IMR-90 (cell line): Measurements from ENCODE around the gene MALT1. TPM values are rescaled to one million over a fixed set of nuclear protein-coding genes. Genes with fewer than 3 reads are reported as not detected.

Experiments
- ATAC-seq: fragments of 200-7000 bp; cut with Tn5 transposase; 2 replicates; pipeline ENCODE4 v1.9.1; 2020; ENCODE audit warnings: low read depth, mild to moderate bottlenecking, moderate library complexity
- BruUV-seq: library from RNA; stranded (reverse); fragments of 400-500 nt; replicated peaks from 2 replicates; lab custom pipeline; 2021; lab: Mats Ljungman, UMichigan
- CTCF ChIA-PET: fragments of 300-600 bp; formaldehyde crosslinking; extraction: SDS; loops from one replicate; lab custom pipeline; 2021; ENCODE audit warnings: antibody characterized with exemption; lab: Yijun Ruan, JAX
- POLR2A ChIA-PET: fragments of 300-600 bp; sonication (Branson Sonifier 250); formaldehyde crosslinking; loops from one replicate; lab custom pipeline; 2022; ENCODE audit warnings: antibody characterized with exemption; ENCODE audit not compliant: unreplicated experiment; lab: Charles Lee
- DNase-seq: peaks from one replicate; pipeline ENCODE4 v3.0.0; 2013
- H2AFZ ChIP-seq: replicated peaks from 2 replicates; pipeline ENCODE3; 2013; ENCODE audit warnings: low read length, mild to moderate bottlenecking; ENCODE audit not compliant: poor library complexity
- H2AK5ac ChIP-seq: 2 replicates; pipeline ENCODE4 v1.6.1; 2013; ENCODE audit warnings: low read depth, low read length, inconsistent platforms
- H2AK9ac ChIP-seq: replicated peaks from 2 replicates; pipeline ENCODE3; 2013; ENCODE audit warnings: mild to moderate bottlenecking, low read depth, low read length, moderate library complexity; ENCODE audit not compliant: poor library complexity
- H2BK120ac ChIP-seq: 2 replicates; pipeline ENCODE4 v1.6.1; 2013; ENCODE audit warnings: low read depth, low read length, inconsistent platforms
- H2BK15ac ChIP-seq: 3 replicates; pipeline ENCODE4 v1.6.1; 2013; ENCODE audit warnings: low read depth, low read length, inconsistent platforms
- H2BK20ac ChIP-seq: 2 replicates; pipeline ENCODE4 v1.6.1; 2013; ENCODE audit warnings: low read depth, mild to moderate bottlenecking, inconsistent platforms, low read length, moderate library complexity
- H2BK5ac ChIP-seq: 2 replicates; pipeline ENCODE4 v1.6.1; 2013; ENCODE audit warnings: mild to moderate bottlenecking, low read depth, low read length, inconsistent platforms; ENCODE audit not compliant: poor library complexity, severe bottlenecking
- H3K14ac ChIP-seq: replicated peaks from 2 replicates; pipeline ENCODE4 v1.6.1; 2013; ENCODE audit warnings: low read depth, low read length, inconsistent platforms
- H3K18ac ChIP-seq: 2 replicates; pipeline ENCODE4 v1.6.1; 2013; ENCODE audit warnings: low read depth, low read length, control low read depth
- H3K23ac ChIP-seq: 2 replicates; pipeline ENCODE4 v1.6.1; 2013; ENCODE audit warnings: low read depth, low read length, inconsistent platforms
- H3K27ac ChIP-seq: 2 replicates; pipeline ENCODE4 v1.5.1; 2013; ENCODE audit warnings: mild to moderate bottlenecking, control low read depth, low read length; ENCODE audit not compliant: insufficient read depth
- H3K27me3 ChIP-seq: 2 replicates; pipeline ENCODE4 v1.6.1; 2013; ENCODE audit warnings: low read length; ENCODE audit not compliant: control insufficient read depth, insufficient read depth
- H3K36me3 ChIP-seq: 2 replicates; pipeline ENCODE4 v1.6.1; 2013; ENCODE audit warnings: low read length, mixed read lengths; ENCODE audit not compliant: control insufficient read depth, insufficient read depth
- H3K4ac ChIP-seq: 2 replicates; pipeline ENCODE4 v1.6.1; 2013; ENCODE audit warnings: low read depth, low read length, inconsistent platforms
- H3K4me1 ChIP-seq: 2 replicates; pipeline ENCODE4 v1.6.1; 2013; ENCODE audit warnings: low read length, mixed read lengths; ENCODE audit not compliant: control insufficient read depth, insufficient read depth
- H3K4me2 ChIP-seq: 2 replicates; pipeline ENCODE4 v1.6.1; 2013; ENCODE audit warnings: low read depth, mild to moderate bottlenecking, control low read depth, low read length, moderate library complexity
- H3K4me3 ChIP-seq: 2 replicates; pipeline ENCODE4 v1.5.1; 2013; ENCODE audit warnings: low read depth, mild to moderate bottlenecking, control low read depth, low read length, moderate library complexity; ENCODE audit not compliant: insufficient read depth
- H3K56ac ChIP-seq: 2 replicates; pipeline ENCODE4 v1.6.1; 2013; ENCODE audit warnings: low read length, inconsistent platforms; ENCODE audit not compliant: insufficient read depth; ENCODE audit errors: extremely low read depth
- H3K79me1 ChIP-seq, 2 experiments: 2 replicates each; pipeline ENCODE4 v1.6.1; 2013; ENCODE audit warnings: low read length in 2 of 2, inconsistent platforms in 1 of 2, low read depth in 1 of 2
- H3K9ac ChIP-seq: 2 replicates; pipeline ENCODE4 v1.6.1; 2013; ENCODE audit warnings: low read depth, low read length, control low read depth
- H3K9me1 ChIP-seq: 2 replicates; pipeline ENCODE4 v1.6.1; 2013; ENCODE audit warnings: low read length, inconsistent platforms; ENCODE audit not compliant: insufficient read depth
- H3K9me3 ChIP-seq: 2 replicates; pipeline ENCODE4 v1.6.1; 2013; ENCODE audit warnings: low read length; ENCODE audit not compliant: control insufficient read depth, insufficient read depth
- H4K20me1 ChIP-seq: 2 replicates; pipeline ENCODE4 v1.6.1; 2013; ENCODE audit warnings: low read length, inconsistent platforms; ENCODE audit not compliant: insufficient read depth
- H4K5ac ChIP-seq: 2 replicates; pipeline ENCODE4 v1.6.1; 2013; ENCODE audit warnings: mild to moderate bottlenecking, low read depth, low read length, control low read depth
- H4K8ac ChIP-seq, 2 experiments: 2 replicates each; pipeline ENCODE4 v1.6.1; 2013; ENCODE audit warnings: low read depth in 2 of 2, low read length in 2 of 2, control low read depth in 1 of 2, inconsistent platforms in 1 of 2
- H4K91ac ChIP-seq: 2 replicates; pipeline ENCODE4 v1.6.1; 2013; ENCODE audit warnings: low read depth, low read length, inconsistent platforms; ENCODE audit not compliant: insufficient read depth
- BHLHE40 ChIP-seq: fragments of 150-350 bp; IDR thresholded peaks from 2 replicates; pipeline ENCODE4 v1.6.1; 2016; ENCODE audit warnings: mild to moderate bottlenecking, low read depth, low read length
- CEBPB ChIP-seq: IDR thresholded peaks from 2 replicates; pipeline ENCODE4 v1.6.1; 2012; ENCODE audit warnings: low read depth, low read length, improper control_type of control experiment
- CHD1 ChIP-seq: IDR thresholded peaks from 2 replicates; pipeline ENCODE4 v1.6.1; 2012; ENCODE audit warnings: low read depth, low read length, improper control_type of control experiment
- CTCF ChIP-seq: conservative IDR thresholded peaks from 2 replicates; pipeline ENCODE4 v1.5.1; 2012; ENCODE audit warnings: mild to moderate bottlenecking, low read depth, low read length, improper control_type of control experiment
- MAFK ChIP-seq: IDR thresholded peaks from 2 replicates; pipeline ENCODE4 v1.6.1; 2012; ENCODE audit warnings: low read depth, low read length, improper control_type of control experiment
- MAZ ChIP-seq: IDR thresholded peaks from 2 replicates; pipeline ENCODE4 v1.6.1; 2012; ENCODE audit warnings: low read depth, mild to moderate bottlenecking, low read length, improper control_type of control experiment, moderate library complexity, borderline replicate concordance
- MXI1 ChIP-seq: IDR thresholded peaks from 2 replicates; pipeline ENCODE4 v1.6.1; 2012; ENCODE audit warnings: low read depth, mild to moderate bottlenecking, low read length, moderate library complexity, borderline replicate concordance
- NFE2L2 ChIP-seq: fragments of 150-350 bp; IDR thresholded peaks from 2 replicates; pipeline ENCODE4 v1.6.1; 2016; ENCODE audit warnings: low read depth, mild to moderate bottlenecking, low read length
- POLR2A ChIP-seq: IDR thresholded peaks from 2 replicates; pipeline ENCODE4 v1.6.1; 2012; ENCODE audit warnings: mild to moderate bottlenecking, low read depth, low read length
- RAD21 ChIP-seq: IDR thresholded peaks from 2 replicates; pipeline ENCODE4 v1.6.1; 2012; ENCODE audit warnings: low read length, improper control_type of control experiment
- RFX5 ChIP-seq: IDR thresholded peaks from 2 replicates; pipeline ENCODE4 v1.8.0; 2012; ENCODE audit warnings: low read depth, mild to moderate bottlenecking, low read length, moderate library complexity
- SMC3 ChIP-seq: fragments of 150-350 bp; IDR thresholded peaks from 2 replicates; pipeline ENCODE4 v1.6.1; 2016; ENCODE audit warnings: low read depth, mild to moderate bottlenecking, antibody characterized with exemption, low read length, moderate library complexity
- USF2 ChIP-seq: fragments of 150-350 bp; IDR thresholded peaks from 2 replicates; pipeline ENCODE4 v1.6.1; 2017; ENCODE audit warnings: mild to moderate bottlenecking, antibody characterized with exemption, low read length, low read depth
- WGBS, 2 experiments: methylation state at CpG; one replicate each; pipeline versions ENCODE4 v1.1.5 to v1.1.7; 2013; ENCODE audit warnings: missing lambda C conversion rate in 2 of 2; ENCODE audit not compliant: insufficient read length in 1 of 2; ENCODE audit errors: extremely low coverage in 2 of 2; 5-methylcytosine and 5-hydroxymethylcytosine counted together
- dilution Hi-C: fragments of 300-500 bp; cut with HindIII; formaldehyde crosslinking; loops from one replicate; pipeline ENCODE4 v1.14.3; 2018; ENCODE audit warnings: low sequenced_read_pairs; ENCODE audit not compliant: unreplicated experiment
- in situ Hi-C: fragments of 300-500 bp; cut with MboI; formaldehyde crosslinking; loops from 3 replicates; pipeline ENCODE4 v1.14.3; 2019; ENCODE audit warnings: low sequenced_read_pairs, inconsistent platforms, mixed read lengths
- intact Hi-C: fragments of 100-400 bp; cut with micrococcal nuclease; formaldehyde crosslinking; loops from 2 replicates; pipeline ENCODE4 v1.10.0; 2022
- polyA plus RNA-seq, 3 experiments: library from polyadenylated mRNA; depleted of rRNA; stranded (reverse); fragments of >200 nt; gene quantifications; 2 replicates each; pipeline ENCODE4 v1.2.3, GENCODE V29; 2012; ENCODE audit warnings: low replicate concordance in 1 of 3
- total RNA-seq: library from RNA; depleted of rRNA; stranded (reverse); fragments of >200 nt; gene quantifications from 2 replicates; pipeline ENCODE4 v1.2.3, GENCODE V29; 2012

The MALT1 gene
- total and polyA plus RNA-seq, 2 of the 4 experiments (the other 2 are of a cell fraction), result 8.3 to 25.3 TPM

- BruUV-seq, result no TSS peak
- no peak overlapping the region for H3K9ac ChIP-seq
- CTCF ChIA-PET, result interaction anchor here (0.7 kb wide), 1 partner anchor 154 kb away, joined by 3 read pairs; no protein-coding TSS in a partner anchor
Observed at GRCh38 chr18:58690259-58690658, 19.0 kb downstream of the MALT1 start.

More at GRCh38 chr18:58690259-58690658, 19.0 kb downstream of the MALT1 start:
- H4K8ac ChIP-seq, result no peak overlapping the region
- DNase-seq, result no peak
- dilution Hi-C loops, result no loop called here
- no peaks in the 10 kb centered on the region for H3K9me3 ChIP-seq
- intact Hi-C loops, result no loop called here
- no peaks in the 10 kb centered on the region; the same call in 1 of the 2 replicates for H4K20me1 ChIP-seq
- H2AK5ac ChIP-seq, result no peak overlapping the region
- H3K27ac ChIP-seq, result no peak overlapping the region
- no peak for ATAC-seq
- H3K4me1 ChIP-seq, result no peaks in the 10 kb centered on the region
- H2BK120ac ChIP-seq, result no peak overlapping the region
- peaks cover 23% of the 10 kb centered on the region for H3K36me3 ChIP-seq
- H3K18ac ChIP-seq, result no peak overlapping the region
- no peak overlapping the region for H3K14ac ChIP-seq
- no peak overlapping the region for H3K4me3 ChIP-seq
- TF ChIP-seq MAFK, result no peak
- TF ChIP-seq USF2, result no peak
- no peak for TF ChIP-seq RAD21
- TF ChIP-seq CEBPB, result no peak
- no peak for TF ChIP-seq NFE2L2
- TF ChIP-seq RFX5, result no peak
- TF ChIP-seq CTCF, result no peak
- no peak for TF ChIP-seq MAZ
- TF ChIP-seq BHLHE40, result no peak
- TF ChIP-seq POLR2A, result no peak
- no peak for TF ChIP-seq SMC3
- TF ChIP-seq MXI1, result no peak
- TF ChIP-seq CHD1, result no peak
- no peak overlapping the region for H3K4ac ChIP-seq
- H3K27me3 ChIP-seq, result no peaks in the 10 kb centered on the region
- no peak overlapping the region for H2AFZ ChIP-seq
- no peak overlapping the region for H4K91ac ChIP-seq
- no peak overlapping the region for H2AK9ac ChIP-seq
- no peaks in the 10 kb centered on the region for H3K9me1 ChIP-seq
- no peak overlapping the region for H3K23ac ChIP-seq
- peaks cover 36 to 55% of the 10 kb centered on the region in 2 experiments for H3K79me1 ChIP-seq
- POLR2A ChIA-PET, result no interaction called here
- no peak overlapping the region for H2BK20ac ChIP-seq
- H2BK5ac ChIP-seq, result no peak overlapping the region
- no peak overlapping the region for H4K5ac ChIP-seq
- no peak overlapping the region for H3K4me2 ChIP-seq
- no peak overlapping the region for H2BK15ac ChIP-seq
- no peak overlapping the region for H3K56ac ChIP-seq
- 96% methylated on average over 7 of the region's 12 CpGs; no CpG with 5 or more reads in 1 of the 2 experiments for WGBS, 2 experiments
- in situ Hi-C loops, result no loop called here
